Measurements from ENCODE around the gene FSTL4.

DNA sequence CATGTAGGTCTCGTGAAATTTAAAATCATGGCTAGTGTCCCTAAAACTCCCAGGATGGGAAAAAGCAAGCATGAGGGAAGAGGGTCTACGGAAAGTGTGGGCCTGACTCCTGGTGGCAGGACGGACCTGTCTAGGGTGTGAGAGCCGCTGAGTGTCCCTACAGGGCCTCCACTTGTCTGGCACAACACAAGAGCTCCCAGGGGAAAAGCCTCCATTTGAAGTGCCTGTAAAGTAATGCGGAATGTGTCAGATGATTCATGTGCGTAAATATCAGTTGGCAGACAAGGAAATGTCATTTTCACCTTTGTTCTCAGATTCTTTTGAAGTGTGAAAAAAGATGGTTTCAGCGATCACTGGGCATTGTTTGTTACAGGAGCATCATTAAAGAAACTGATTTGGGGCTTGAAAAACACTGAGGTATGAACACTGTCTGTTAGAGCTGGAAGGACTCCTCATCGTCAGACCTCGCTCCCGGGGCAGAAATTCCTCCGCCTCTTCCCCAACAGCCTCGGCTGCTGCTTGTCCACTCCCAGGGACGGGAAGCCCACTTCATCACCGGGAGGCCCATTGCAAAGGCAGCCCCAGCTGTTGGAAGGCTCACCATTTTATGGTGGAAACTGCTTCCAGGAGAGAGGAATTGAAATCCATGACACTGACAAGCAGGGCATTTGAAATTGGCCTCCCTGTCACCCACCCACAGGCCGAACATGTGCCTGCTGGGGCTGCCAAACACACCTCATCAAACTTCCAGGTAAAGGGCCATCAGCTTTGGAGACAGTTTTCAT, 240.8 kb downstream of the FSTL4 start:
- TF ChIP-seq CTCF (IDR thresholded peaks at IDR 0.05) (no peak), POLR2A (IDR thresholded peaks at IDR 0.05; ENCODE audit: low read depth) (no peak), EP300 (IDR thresholded peaks at IDR 0.05) (no peak), POLR2AphosphoS5 (IDR thresholded peaks at IDR 0.05) (no peak)
